ENCODE measurements around the gene FGF11.

The FGF11 gene

GRCh38 chr17:7478276-7479212, 39.2 kb downstream of the FGF11 start (continued):
- TF ChIP-seq ATF2 (tag by site-specific recombination; IDR thresholded peaks at IDR 0.05; ENCODE audit: low read depth) = no peak
- 0 out of 2 replicates have a peak, but pooled peaks have one; percentile 20 for TF ChIP-seq YY2 (tag by site-specific recombination; IDR thresholded peaks at IDR 0.05)
- TF ChIP-seq ZEB2 (tag by site-specific recombination; IDR thresholded peaks at IDR 0.05) = 0 out of 2 replicates have a peak, but pooled peaks have one; percentile 31
- no peak for TF ChIP-seq ZNF133 (tag by site-specific recombination; IDR thresholded peaks at IDR 0.05)
- peak; percentile 93 for TF ChIP-seq ZBTB10 (tag by site-specific recombination; IDR thresholded peaks at IDR 0.05)
- TF ChIP-seq KLF1 (tag by site-specific recombination; IDR thresholded peaks at IDR 0.05) = peak; percentile 75
- TF ChIP-seq, protein P1, sequence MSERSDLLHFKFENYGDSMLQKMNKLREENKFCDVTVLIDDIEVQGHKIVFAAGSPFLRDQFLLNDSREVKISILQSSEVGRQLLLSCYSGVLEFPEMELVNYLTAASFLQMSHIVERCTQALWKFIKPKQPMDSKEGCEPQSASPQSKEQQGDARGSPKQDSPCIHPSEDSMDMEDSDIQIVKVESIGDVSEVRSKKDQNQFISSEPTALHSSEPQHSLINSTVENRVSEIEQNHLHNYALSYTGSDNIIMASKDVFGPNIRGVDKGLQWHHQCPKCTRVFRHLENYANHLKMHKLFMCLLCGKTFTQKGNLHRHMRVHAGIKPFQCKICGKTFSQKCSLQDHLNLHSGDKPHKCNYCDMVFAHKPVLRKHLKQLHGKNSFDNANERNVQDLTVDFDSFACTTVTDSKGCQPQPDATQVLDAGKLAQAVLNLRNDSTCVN (tag by site-specific recombination; optimal IDR thresholded peaks at IDR 0.05) = peak; percentile 36
- TF ChIP-seq ZSCAN16 (tag by site-specific recombination; IDR thresholded peaks at IDR 0.05) = no peak
- TF ChIP-seq GLIS1 (tag by site-specific recombination; IDR thresholded peaks at IDR 0.05) = peak; percentile 37; the same call in 1 of the 2 replicates
- peak; percentile 63; the same call in 1 of the 2 replicates for TF ChIP-seq ZNF777 (tag by site-specific recombination; IDR thresholded peaks at IDR 0.05; ENCODE audit: borderline replicate concordance)
- TF ChIP-seq ZNF18 (tag by site-specific recombination; IDR thresholded peaks at IDR 0.05) = 0 out of 2 replicates have a peak, but pooled peaks have one; percentile 50
- TF ChIP-seq ZNF157 (tag by site-specific recombination; IDR thresholded peaks at IDR 0.05) = no peak
- peak; percentile 76; the same call in 1 of the 2 replicates for TF ChIP-seq ZNF398 (tag by site-specific recombination; IDR thresholded peaks at IDR 0.05)
- no peak for TF ChIP-seq ELK4 (IDR thresholded peaks at IDR 0.05; ENCODE audit: borderline replicate concordance, low read depth, low read length)
- peak; percentile 59 for TF ChIP-seq ZFHX2 (tag by site-specific recombination; conservative IDR thresholded peaks at IDR 0.05)
- peak; percentile 41 for TF ChIP-seq SP2 (tag by site-specific recombination; IDR thresholded peaks at IDR 0.05)
- TF ChIP-seq, protein P2, sequence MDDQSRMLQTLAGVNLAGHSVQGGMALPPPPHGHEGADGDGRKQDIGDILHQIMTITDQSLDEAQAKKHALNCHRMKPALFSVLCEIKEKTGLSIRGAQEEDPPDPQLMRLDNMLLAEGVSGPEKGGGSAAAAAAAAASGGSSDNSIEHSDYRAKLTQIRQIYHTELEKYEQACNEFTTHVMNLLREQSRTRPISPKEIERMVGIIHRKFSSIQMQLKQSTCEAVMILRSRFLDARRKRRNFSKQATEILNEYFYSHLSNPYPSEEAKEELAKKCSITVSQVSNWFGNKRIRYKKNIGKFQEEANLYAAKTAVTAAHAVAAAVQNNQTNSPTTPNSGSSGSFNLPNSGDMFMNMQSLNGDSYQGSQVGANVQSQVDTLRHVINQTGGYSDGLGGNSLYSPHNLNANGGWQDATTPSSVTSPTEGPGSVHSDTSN (CRISPR knock-in tag; IDR thresholded peaks at IDR 0.05) = no peak
- no peak for TF ChIP-seq ZNF791 (tag by site-specific recombination; IDR thresholded peaks at IDR 0.05)
- TF ChIP-seq ZNF266 (tag by site-specific recombination; IDR thresholded peaks at IDR 0.05; ENCODE audit: low read depth) = no peak
- peak; percentile 78 for TF ChIP-seq PATZ1 (tag by site-specific recombination; IDR thresholded peaks at IDR 0.05)
- no peak for TF ChIP-seq ZNF223 (tag by site-specific recombination; IDR thresholded peaks at IDR 0.05)
- peak; percentile 41; the same call in 1 of the 2 replicates for TF ChIP-seq ZNF600 (tag by site-specific recombination; IDR thresholded peaks at IDR 0.05)
- no peak for TF ChIP-seq ZFP37 (tag by site-specific recombination; IDR thresholded peaks at IDR 0.05)
- no peak for TF ChIP-seq ZNF843 (tag by site-specific recombination; IDR thresholded peaks at IDR 0.05)
- TF ChIP-seq GLIS2 (tag by site-specific recombination; IDR thresholded peaks at IDR 0.05) = peak; percentile 89
